ENCODE measurements around the gene SLC25A23. TPM values are rescaled to one million over a fixed set of nuclear protein-coding genes. Genes with fewer than 3 reads are reported as not detected.

The SLC25A23 gene
- total RNA-seq, 1 experiment from 2014 or later: 73.5 TPM

DNA sequence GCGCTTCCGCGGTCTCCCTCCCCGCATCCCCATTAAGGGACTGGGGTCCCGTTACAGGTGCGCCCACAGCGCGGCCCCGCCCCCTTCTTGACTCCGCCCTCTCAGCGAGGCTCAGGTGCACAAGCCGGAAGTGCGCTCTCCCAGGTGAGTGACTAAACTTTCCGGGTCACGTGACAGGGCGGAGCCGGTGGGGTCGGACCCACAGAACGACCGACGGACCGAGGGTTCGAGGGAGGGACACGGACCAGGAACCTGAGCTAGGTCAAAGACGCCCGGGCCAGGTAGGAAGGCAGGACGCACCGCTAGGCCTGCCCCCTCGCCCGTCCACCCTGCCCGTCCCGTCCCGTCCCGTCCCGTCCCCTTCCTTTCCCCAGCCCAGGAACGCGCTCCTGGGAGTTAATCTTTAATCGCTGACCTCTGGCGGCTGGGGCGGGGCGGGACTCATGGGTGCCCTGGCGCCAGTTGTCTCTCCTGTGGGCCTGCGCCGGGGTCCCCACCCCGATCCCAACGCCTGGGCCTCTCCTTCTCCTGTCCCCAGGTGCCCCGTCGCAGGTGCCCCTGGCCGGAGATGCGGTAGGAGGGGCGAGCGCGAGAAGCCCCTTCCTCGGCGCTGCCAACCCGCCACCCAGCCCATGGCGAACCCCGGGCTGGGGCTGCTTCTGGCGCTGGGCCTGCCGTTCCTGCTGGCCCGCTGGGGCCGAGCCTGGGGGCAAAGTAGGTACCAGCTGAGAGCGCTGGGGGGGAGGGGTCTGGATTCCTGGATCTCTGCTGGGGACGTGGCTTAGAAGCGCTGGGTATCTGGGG, 4.7 kb upstream of the SLC25A23 start, which contains the start of gene CRB3:
TSS of gene CRB3 (plus strand) at position 202 of the 804 bp plus-strand sequence. CDS start at position 633, 431 bp downstream.
- H3K4me3 ChIP-seq (ENCODE audit: low read depth, low read length): peak within 1 kb of the TSS; percentile 92
- intact Hi-C loops (cut with micrococcal nuclease; ENCODE audit: unreplicated experiment): loop anchor here (1.0 to 2.0 kb wide), 2 partner anchors 12 to 39 kb away; partner anchors contain the start of gene KHSRP
- H3K36me3 ChIP-seq (ENCODE audit: control insufficient read depth, insufficient read depth, low read length): peaks cover 4% of the 10 kb centered on the region
- TF ChIP-seq, protein P1, sequence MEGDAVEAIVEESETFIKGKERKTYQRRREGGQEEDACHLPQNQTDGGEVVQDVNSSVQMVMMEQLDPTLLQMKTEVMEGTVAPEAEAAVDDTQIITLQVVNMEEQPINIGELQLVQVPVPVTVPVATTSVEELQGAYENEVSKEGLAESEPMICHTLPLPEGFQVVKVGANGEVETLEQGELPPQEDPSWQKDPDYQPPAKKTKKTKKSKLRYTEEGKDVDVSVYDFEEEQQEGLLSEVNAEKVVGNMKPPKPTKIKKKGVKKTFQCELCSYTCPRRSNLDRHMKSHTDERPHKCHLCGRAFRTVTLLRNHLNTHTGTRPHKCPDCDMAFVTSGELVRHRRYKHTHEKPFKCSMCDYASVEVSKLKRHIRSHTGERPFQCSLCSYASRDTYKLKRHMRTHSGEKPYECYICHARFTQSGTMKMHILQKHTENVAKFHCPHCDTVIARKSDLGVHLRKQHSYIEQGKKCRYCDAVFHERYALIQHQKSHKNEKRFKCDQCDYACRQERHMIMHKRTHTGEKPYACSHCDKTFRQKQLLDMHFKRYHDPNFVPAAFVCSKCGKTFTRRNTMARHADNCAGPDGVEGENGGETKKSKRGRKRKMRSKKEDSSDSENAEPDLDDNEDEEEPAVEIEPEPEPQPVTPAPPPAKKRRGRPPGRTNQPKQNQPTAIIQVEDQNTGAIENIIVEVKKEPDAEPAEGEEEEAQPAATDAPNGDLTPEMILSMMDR (IDR thresholded peaks at IDR 0.05; ENCODE audit: insufficient read depth in 1 of 2, low read depth in 1 of 2, low read length in 1 of 2, severe bottlenecking in 1 of 2, unreplicated experiment in 1 of 2): no peak
- peaks cover 53% of the 10 kb centered on the region for H3K36me3 Mint-ChIP-seq (ENCODE audit: insufficient read depth, unreplicated experiment)
- ChIA-PET CTCF (interaction anchor here (1.5 kb wide), 1 partner anchor 12 kb away, joined by 3 read pairs; no protein-coding TSS in a partner anchor), POLR2A (interaction anchor here (0.6 to 2.3 kb wide), 2 partner anchors 9 to 12 kb away, joined by 9 to 11 read pairs; no protein-coding TSS in a partner anchor)
- H3K27me3 Mint-ChIP-seq (ENCODE audit: insufficient read depth, unreplicated experiment): no peaks in the 10 kb centered on the region
- DNase-seq: peak; percentile 96
- H3K4me1 ChIP-seq: no peaks in the 10 kb centered on the region
- no peaks in the 10 kb centered on the region for H3K9me3 ChIP-seq
- H3K9me3 Mint-ChIP-seq (ENCODE audit: unreplicated experiment): no peaks in the 10 kb centered on the region
- H3K27me3 ChIP-seq (replicated peaks; ENCODE audit: control insufficient read depth, insufficient read depth, low read length): no peaks in the 10 kb centered on the region
- TSS peak; percentile 2 for BruUV-seq (replicated peaks)
- peaks cover 13% of the 10 kb centered on the region for H3K4me1 Mint-ChIP-seq (ENCODE audit: low read depth, unreplicated experiment)
- H3K4me3 Mint-ChIP-seq (ENCODE audit: unreplicated experiment): peak within 1 kb of the TSS; percentile 98
- peak within 1 kb of the TSS; percentile 95 for H3K27ac Mint-ChIP-seq (ENCODE audit: unreplicated experiment)

GRCh38 chr19:6460099-6460884, 700 bp upstream of the SLC25A23 start:
- BruUV-seq (replicated peaks): TSS peak; percentile 70
- intact Hi-C loops (cut with micrococcal nuclease; ENCODE audit: unreplicated experiment): loop anchor here (1.0 kb wide), 1 partner anchor 16 kb away; no protein-coding TSS in a partner anchor

More at GRCh38 chr19:6460099-6460884, 700 bp upstream of the SLC25A23 start:
- Histone ChIP-seq H3K36me3 (ENCODE audit: control insufficient read depth, insufficient read depth, low read length) (peaks cover 3% of the 10 kb centered on the region), H3K27me3 (replicated peaks; ENCODE audit: control insufficient read depth, insufficient read depth, low read length) (no peaks in the 10 kb centered on the region), H3K4me3 (ENCODE audit: low read depth, low read length) (peak overlapping the region; percentile 50), H3K4me1 (no peaks in the 10 kb centered on the region), H3K9me3 (no peaks in the 10 kb centered on the region)
- CTCF ChIA-PET: interaction anchor here (0.6 to 0.7 kb wide), 2 partner anchors 35 to 882 kb away, joined by 3 read pairs; partner anchors contain the start of gene KHSRP
- Mint-ChIP-seq H3K4me1 (ENCODE audit: low read depth, unreplicated experiment) (peaks cover 15% of the 10 kb centered on the region), H3K27ac (ENCODE audit: unreplicated experiment) (peak overlapping the region; percentile 87), H3K36me3 (ENCODE audit: insufficient read depth, unreplicated experiment) (peaks cover 37% of the 10 kb centered on the region), H3K4me3 (ENCODE audit: unreplicated experiment) (peak overlapping the region; percentile 86), H3K27me3 (ENCODE audit: insufficient read depth, unreplicated experiment) (no peaks in the 10 kb centered on the region), H3K9me3 (ENCODE audit: unreplicated experiment) (no peaks in the 10 kb centered on the region)
- DNase-seq: peak; percentile 98
- TF ChIP-seq, protein P1 (IDR thresholded peaks at IDR 0.05; ENCODE audit: insufficient read depth in 1 of 2, low read depth in 1 of 2, low read length in 1 of 2, severe bottlenecking in 1 of 2, unreplicated experiment in 1 of 2): peak; percentile 55 to 65
- POLR2A ChIA-PET: interaction anchor here (1.4 kb wide), 1 partner anchor 35 kb away, joined by 9 read pairs; the partner anchor contains the start of gene KHSRP

All from Caco-2 (cell line).